H9 (cell line): ENCODE results near the gene CD52. TPM values are rescaled to one million over a fixed set of nuclear protein-coding genes. Genes with fewer than 3 reads are reported as not detected.

Experiments used
- DNase-seq: peaks from one replicate; pipeline ENCODE4 v3.0.0-alpha.2; 2017
- H2AFZ ChIP-seq: one replicate; pipeline ENCODE4 v1.6.1; 2013; ENCODE audit warnings: mild to moderate bottlenecking, low read length, control low read depth, moderate library complexity
- H2AK5ac ChIP-seq: 2 replicates; pipeline ENCODE4 v1.6.1; 2013; ENCODE audit warnings: low read length, control low read depth, mixed read lengths; ENCODE audit not compliant: insufficient read length
- H2BK120ac ChIP-seq: one replicate; pipeline ENCODE4 v1.6.1; 2013; ENCODE audit warnings: low read depth, mild to moderate bottlenecking, low read length, control low read depth, inconsistent platforms; ENCODE audit not compliant: poor library complexity, severe bottlenecking
- H2BK12ac ChIP-seq: 2 replicates; pipeline ENCODE4 v1.6.1; 2013; ENCODE audit warnings: low read length, control low read depth, mixed read lengths, low read depth; ENCODE audit not compliant: insufficient read length
- H2BK15ac ChIP-seq: 2 replicates; pipeline ENCODE4 v1.6.1; 2013; ENCODE audit warnings: low read depth, low read length, control low read depth
- H2BK20ac ChIP-seq: one replicate; pipeline ENCODE4 v1.6.1; 2013; ENCODE audit warnings: low read depth, mild to moderate bottlenecking, low read length, control low read depth, inconsistent platforms; ENCODE audit not compliant: poor library complexity, severe bottlenecking
- H2BK5ac ChIP-seq: 2 replicates; pipeline ENCODE4 v1.6.1; 2013; ENCODE audit warnings: low read length, control low read depth, mixed read lengths; ENCODE audit not compliant: insufficient read length
- H3K14ac ChIP-seq: 2 replicates; pipeline ENCODE4 v1.6.1; 2013; ENCODE audit warnings: low read length, control low read depth; ENCODE audit not compliant: insufficient read depth
- H3K18ac ChIP-seq: 2 replicates; pipeline ENCODE4 v1.6.1; 2013; ENCODE audit warnings: low read depth, mild to moderate bottlenecking, mixed read lengths, low read length, control low read depth; ENCODE audit not compliant: insufficient read length
- H3K23ac ChIP-seq: 2 replicates; pipeline ENCODE4 v1.6.1; 2013; ENCODE audit warnings: low read length, control low read depth, mixed read lengths, low read depth; ENCODE audit not compliant: insufficient read length
- H3K23me2 ChIP-seq: 2 replicates; pipeline ENCODE4 v1.6.1; 2013; ENCODE audit warnings: low read depth, mild to moderate bottlenecking, mixed read lengths, low read length, control low read depth; ENCODE audit not compliant: insufficient read length, poor library complexity, severe bottlenecking
- H3K27ac ChIP-seq: 2 replicates; pipeline ENCODE4 v1.5.1; 2013; ENCODE audit warnings: low read length, control low read depth, mixed read lengths, low read depth; ENCODE audit not compliant: insufficient read length
- H3K27me3 ChIP-seq: 2 replicates; pipeline ENCODE4 v1.6.1; 2013; ENCODE audit warnings: low read length, control low read depth, inconsistent platforms; ENCODE audit not compliant: insufficient read depth
- H3K4ac ChIP-seq: 2 replicates; pipeline ENCODE4 v1.6.1; 2013; ENCODE audit warnings: low read depth, mild to moderate bottlenecking, control low read depth, inconsistent platforms, low read length, moderate library complexity
- H3K4me1 ChIP-seq: 2 replicates; pipeline ENCODE4 v1.6.1; 2013; ENCODE audit warnings: low read length, control low read depth, inconsistent platforms; ENCODE audit not compliant: insufficient read depth
- H3K4me2 ChIP-seq: 2 replicates; pipeline ENCODE4 v1.6.1; 2013; ENCODE audit warnings: low read length, control low read depth, mixed read lengths; ENCODE audit not compliant: insufficient read length, insufficient read depth
- H3K56ac ChIP-seq: 2 replicates; pipeline ENCODE4 v1.6.1; 2013; ENCODE audit warnings: low read depth, mild to moderate bottlenecking, mixed read lengths, low read length, control low read depth; ENCODE audit not compliant: insufficient read length
- H3K79me1 ChIP-seq: 2 replicates; pipeline ENCODE4 v1.6.1; 2013; ENCODE audit warnings: low read depth, mild to moderate bottlenecking, moderate library complexity, low read length, control low read depth, inconsistent platforms; ENCODE audit not compliant: insufficient read depth, poor library complexity, severe bottlenecking
- H3K79me2 ChIP-seq: 2 replicates; pipeline ENCODE4 v1.6.1; 2013; ENCODE audit warnings: low read length, control low read depth, inconsistent platforms; ENCODE audit not compliant: insufficient read depth
- H3K9ac ChIP-seq: 2 replicates; pipeline ENCODE4 v1.6.1; 2013; ENCODE audit warnings: low read length, control low read depth, mixed read lengths; ENCODE audit not compliant: insufficient read length; ENCODE audit errors: extremely low read depth
- H3K9me3 ChIP-seq: one replicate; pipeline ENCODE4 v1.6.1; 2013; ENCODE audit warnings: low read depth, low read length, inconsistent platforms; ENCODE audit not compliant: control insufficient read depth
- H3T11ph ChIP-seq: one replicate; pipeline ENCODE4 v1.6.1; 2013; ENCODE audit warnings: mild to moderate bottlenecking, low read length, control low read depth, inconsistent platforms
- H4K20me1 ChIP-seq: one replicate; pipeline ENCODE4 v1.6.1; 2013; ENCODE audit not compliant: control insufficient read depth, insufficient read length, insufficient read depth
- H4K5ac ChIP-seq: 2 replicates; pipeline ENCODE4 v1.6.1; 2013; ENCODE audit warnings: low read depth, mild to moderate bottlenecking, mixed read lengths, low read length, control low read depth; ENCODE audit not compliant: insufficient read length
- H4K8ac ChIP-seq: replicated peaks from 2 replicates; pipeline ENCODE4 v1.6.1; 2013; ENCODE audit warnings: low read length, control low read depth, mixed read lengths, low read depth; ENCODE audit not compliant: insufficient read length
- H4K91ac ChIP-seq: 2 replicates; pipeline ENCODE4 v1.6.1; 2013; ENCODE audit warnings: low read depth, mild to moderate bottlenecking, moderate library complexity, mixed read lengths, low read length, control low read depth; ENCODE audit not compliant: insufficient read length
- H3K27ac Mint-ChIP-seq, 3 experiments: 2 replicates in 2 of 3; 3 replicates in 1 of 3; pipeline ENCODE4 v1.8.0; 2020 to 2021; ENCODE audit warnings: mixed read lengths in 3 of 3, mild to moderate bottlenecking in 1 of 3, moderate library complexity in 1 of 3
- H3K27me3 Mint-ChIP-seq: 2 replicates; pipeline ENCODE4 v1.8.0; 2021; ENCODE audit warnings: low read depth, mild to moderate bottlenecking, moderate library complexity, mixed read lengths
- H3K36me3 Mint-ChIP-seq, 3 experiments: 2 replicates in 2 of 3; 3 replicates in 1 of 3; pipeline ENCODE4 v1.8.0; 2020 to 2021; ENCODE audit warnings: low read depth in 3 of 3, mixed read lengths in 3 of 3; ENCODE audit not compliant: insufficient read depth in 1 of 3
- H3K4me1 Mint-ChIP-seq, 2 experiments: 2 replicates each; pipeline ENCODE4 v1.8.0; 2020; ENCODE audit warnings: mixed read lengths in 2 of 2
- H3K4me3 Mint-ChIP-seq, 2 experiments: 2 replicates in 1 of 2; 3 replicates in 1 of 2; pipeline ENCODE4 v1.8.0; 2020 to 2021; ENCODE audit warnings: mild to moderate bottlenecking in 2 of 2, mixed read lengths in 2 of 2, moderate library complexity in 1 of 2
- H3K9me3 Mint-ChIP-seq, 2 experiments: 2 replicates in 1 of 2; 3 replicates in 1 of 2; pipeline ENCODE4 v1.8.0; 2020; ENCODE audit warnings: mild to moderate bottlenecking in 2 of 2, mixed read lengths in 2 of 2, moderate library complexity in 1 of 2
- WGBS: extraction: QIAGEN DNeasy Blood & Tissue Kit; methylation state at CpG from one replicate; pipeline ENCODE4 v1.1.7; 2013; ENCODE audit warnings: missing lambda C conversion rate, low lambda C conversion rate, mixed read lengths; ENCODE audit not compliant: insufficient read length; ENCODE audit errors: extremely low coverage; 5-methylcytosine and 5-hydroxymethylcytosine counted together
- total RNA-seq: library from RNA; stranded (reverse); gene quantifications from 2 replicates; pipeline ENCODE4 v1.2.1, GENCODE V29; 2021
- TF ChIP-seq, protein P1 (sequence below): fragments of 200-600 bp; sonication (generic); conservative IDR thresholded peaks from 3 replicates; pipeline ENCODE4 v1.8.0; 2021; ENCODE audit warnings: antibody characterized with exemption, mild to moderate bottlenecking

Gene CD52
- total RNA-seq, 1 experiment from 2014 or later = 4.1 TPM

DNA sequence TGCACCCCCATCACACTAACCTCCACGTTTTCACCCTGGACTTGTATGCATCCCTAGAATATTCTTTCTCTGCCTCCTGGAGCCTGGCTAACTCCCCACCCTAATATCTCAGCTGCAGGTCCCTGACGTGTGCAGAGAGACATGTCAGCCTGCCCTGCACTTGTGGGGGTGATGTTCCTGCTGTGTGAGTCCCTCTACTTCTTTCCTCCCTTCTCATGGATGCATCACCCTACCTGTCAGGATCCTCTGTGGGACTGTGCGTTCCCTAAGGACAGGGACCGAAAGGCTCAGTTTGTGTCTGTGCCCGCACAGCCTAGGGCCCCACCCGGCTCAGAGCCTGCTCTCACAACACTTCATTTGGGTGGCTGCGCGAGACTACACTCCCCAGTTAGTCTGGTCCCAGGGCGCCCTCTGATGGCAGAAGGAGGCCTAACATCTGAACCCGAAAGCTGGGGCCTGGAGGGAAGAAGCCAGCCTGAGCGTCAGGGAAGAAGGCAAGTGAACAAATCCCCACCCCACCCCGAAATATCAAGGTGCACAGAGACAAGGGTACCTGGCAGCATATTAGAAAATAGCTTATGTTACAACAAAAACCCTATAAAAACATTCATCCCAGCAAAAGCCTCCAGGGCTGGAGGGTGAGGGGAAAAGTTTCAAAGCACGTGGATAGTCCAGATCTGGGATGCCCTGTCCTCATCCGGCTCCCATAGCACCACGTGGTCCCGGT, 3.7 kb downstream of the CD52 start:
- no peak overlapping the region for H2BK20ac ChIP-seq
- H2AK5ac ChIP-seq = no peak overlapping the region
- no peaks in the 10 kb centered on the region for H3K79me1 ChIP-seq
- H4K5ac ChIP-seq = no peak overlapping the region
- no peak overlapping the region for H3K9ac ChIP-seq
- H3K23ac ChIP-seq = no peak overlapping the region
- no peak overlapping the region for H3T11ph ChIP-seq
- H3K4me2 ChIP-seq = no peak overlapping the region
- no peaks in the 10 kb centered on the region for H3K4me1 ChIP-seq
- H3K9me3 ChIP-seq = no peaks in the 10 kb centered on the region
- no peak overlapping the region for H2BK120ac ChIP-seq
- H2BK15ac ChIP-seq = no peak overlapping the region
- no peak overlapping the region for H3K18ac ChIP-seq
- Mint-ChIP-seq H3K27ac (no peak overlapping the region; a peak in 1 of 7 replicates), H3K4me1 (peaks cover 24 to 35% of the 10 kb centered on the region in 2 experiments), H3K4me3 (no peak overlapping the region), H3K27me3 (no peaks in the 10 kb centered on the region), H3K36me3 (peaks cover 16 to 46% (median 33%) of the 10 kb centered on the region in 3 experiments; a peak in 6 of 7 replicates), H3K9me3 (no peaks in the 10 kb centered on the region)
- TF ChIP-seq, protein P1, sequence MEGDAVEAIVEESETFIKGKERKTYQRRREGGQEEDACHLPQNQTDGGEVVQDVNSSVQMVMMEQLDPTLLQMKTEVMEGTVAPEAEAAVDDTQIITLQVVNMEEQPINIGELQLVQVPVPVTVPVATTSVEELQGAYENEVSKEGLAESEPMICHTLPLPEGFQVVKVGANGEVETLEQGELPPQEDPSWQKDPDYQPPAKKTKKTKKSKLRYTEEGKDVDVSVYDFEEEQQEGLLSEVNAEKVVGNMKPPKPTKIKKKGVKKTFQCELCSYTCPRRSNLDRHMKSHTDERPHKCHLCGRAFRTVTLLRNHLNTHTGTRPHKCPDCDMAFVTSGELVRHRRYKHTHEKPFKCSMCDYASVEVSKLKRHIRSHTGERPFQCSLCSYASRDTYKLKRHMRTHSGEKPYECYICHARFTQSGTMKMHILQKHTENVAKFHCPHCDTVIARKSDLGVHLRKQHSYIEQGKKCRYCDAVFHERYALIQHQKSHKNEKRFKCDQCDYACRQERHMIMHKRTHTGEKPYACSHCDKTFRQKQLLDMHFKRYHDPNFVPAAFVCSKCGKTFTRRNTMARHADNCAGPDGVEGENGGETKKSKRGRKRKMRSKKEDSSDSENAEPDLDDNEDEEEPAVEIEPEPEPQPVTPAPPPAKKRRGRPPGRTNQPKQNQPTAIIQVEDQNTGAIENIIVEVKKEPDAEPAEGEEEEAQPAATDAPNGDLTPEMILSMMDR = peak; percentile 91
- no peak overlapping the region for H3K14ac ChIP-seq
- no peak overlapping the region for H2BK5ac ChIP-seq
- H3K4ac ChIP-seq = no peak overlapping the region
- H4K91ac ChIP-seq = no peak overlapping the region
- no CpG with 5 or more reads among the region's 16 CpGs for WGBS
- H3K79me2 ChIP-seq = no peaks in the 10 kb centered on the region
- H4K8ac ChIP-seq = no peak overlapping the region
- H2AFZ ChIP-seq = no peak overlapping the region
- peak; percentile 89 for DNase-seq
- no peaks in the 10 kb centered on the region for H4K20me1 ChIP-seq
- H3K27ac ChIP-seq = no peak overlapping the region
- H2BK12ac ChIP-seq = no peak overlapping the region
- no peak overlapping the region for H3K56ac ChIP-seq
- H3K23me2 ChIP-seq = no peaks in the 10 kb centered on the region
- no peaks in the 10 kb centered on the region for H3K27me3 ChIP-seq
